HepG2 (cell line): Measurements from ENCODE around the gene ABCA3. TPM values are rescaled to one million over a fixed set of nuclear protein-coding genes. Genes with fewer than 3 reads are reported as not detected.
A peak's percentile ranks its signal among the peaks of the same experiment; 100 is the strongest.

Source experiments
- ATAC-seq: fragments of 200-7000 bp; cut with Tn5 transposase; 3 replicates; pipeline ENCODE4 v1.9.1; 2020; ENCODE audit warnings: mild to moderate bottlenecking, moderate library complexity
- BruUV-seq: library from RNA; stranded (reverse); fragments of 400-500 nt; replicated peaks from 2 replicates; lab custom pipeline; 2021; lab: Mats Ljungman, UMichigan
- CTCF ChIA-PET: fragments of 300-600 bp; formaldehyde crosslinking; extraction: SDS; loops from one replicate; lab custom pipeline; 2021; ENCODE audit warnings: low total read pairs, inconsistent platforms, low intra/inter-chr PET ratio; lab: Yijun Ruan, JAX
- POLR2A ChIA-PET: fragments of 350-600 bp; sonication (Branson Sonifier 250); formaldehyde crosslinking; loops from one replicate; lab custom pipeline; 2020; ENCODE audit warnings: antibody characterized with exemption, inconsistent platforms; lab: Yijun Ruan, JAX
- DNase-seq: peaks from one replicate; pipeline ENCODE4 v3.0.0-alpha.2; 2015; ENCODE audit warnings: low spot score
- FAIRE-seq: peaks from 3 replicates; lab custom pipeline; 2011; peaks lifted over from hg19 to GRCh38; lab: Jason Lieb, UNC
- H2AFZ ChIP-seq: one replicate; pipeline ENCODE4 v1.6.1; 2011; ENCODE audit warnings: low read length, inconsistent platforms
- H3K27ac ChIP-seq: fragments of 300-600 bp; 3 replicates; pipeline ENCODE4 v1.8.0; 2011; ENCODE audit warnings: mixed run types, mild to moderate bottlenecking, mixed read lengths, low read length, inconsistent platforms; ENCODE audit not compliant: insufficient read depth; ENCODE audit errors: extremely low read length
- H3K27me3 ChIP-seq, 2 experiments: fragments of 200-600 bp in 1 of 2; 2 replicates in 1 of 2; 3 replicates in 1 of 2; pipeline versions ENCODE4 v1.6.0 to v1.8.0; 2011; ENCODE audit warnings: low read length in 2 of 2, mild to moderate bottlenecking in 2 of 2, moderate library complexity in 2 of 2, inconsistent platforms in 1 of 2; ENCODE audit not compliant: insufficient read depth in 2 of 2, control insufficient read depth in 1 of 2
- H3K36me3 ChIP-seq, 2 experiments: fragments of 200-600 bp in 1 of 2; replicated peaks in 1 of 2; 2 replicates in 1 of 2; 3 replicates in 1 of 2; pipeline versions ENCODE4 v1.5.1 to v1.8.0; 2011; ENCODE audit warnings: low read length in 2 of 2, inconsistent platforms in 1 of 2; ENCODE audit not compliant: insufficient read depth in 2 of 2, control insufficient read depth in 1 of 2
- H3K4me1 ChIP-seq: 2 replicates; pipeline ENCODE4 v1.5.1; 2012; ENCODE audit warnings: low read length, inconsistent platforms; ENCODE audit not compliant: insufficient read depth
- H3K4me2 ChIP-seq: 2 replicates; pipeline ENCODE4 v1.6.0; 2011; ENCODE audit warnings: low read depth, low read length, inconsistent platforms
- H3K4me3 ChIP-seq, 3 experiments: fragments of 200-600 bp in 1 of 3; sonication (generic), shearing (Covaris generic) in 1 of 3; replicated peaks in 1 of 3; 2 replicates each; pipeline ENCODE4 v1.5.1; 2011 to 2016; ENCODE audit warnings: low read length in 3 of 3, inconsistent platforms in 2 of 3, low read depth in 2 of 3, mild to moderate bottlenecking in 2 of 3, control low read depth in 1 of 3, mixed read lengths in 1 of 3; ENCODE audit not compliant: insufficient read depth in 1 of 3
- H3K79me2 ChIP-seq: one replicate; pipeline ENCODE4 v1.6.1; 2011; ENCODE audit warnings: low read length, inconsistent platforms; ENCODE audit not compliant: insufficient read depth
- H3K9ac ChIP-seq: 2 replicates; pipeline ENCODE4 v1.6.0; 2011; ENCODE audit warnings: mild to moderate bottlenecking, low read depth, low read length, inconsistent platforms; ENCODE audit not compliant: insufficient read depth
- H3K9me3 ChIP-seq: 2 replicates; pipeline ENCODE4 v1.5.1; 2012; ENCODE audit warnings: mild to moderate bottlenecking, low read length
- H4K20me1 ChIP-seq: 2 replicates; pipeline ENCODE4 v1.6.0; 2011; ENCODE audit warnings: inconsistent platforms, mild to moderate bottlenecking, low read length, moderate library complexity; ENCODE audit not compliant: insufficient read depth
- ARID3A ChIP-seq: IDR thresholded peaks from 2 replicates; pipeline ENCODE4 v1.6.1; 2012; ENCODE audit warnings: low read depth, low read length, improper control_type of control experiment
- CEBPZ ChIP-seq: IDR thresholded peaks from 2 replicates; pipeline ENCODE4 v1.6.1; 2012; ENCODE audit warnings: low read length, improper control_type of control experiment
- CREM ChIP-seq, 2 experiments: sonication (generic) in 1 of 2; formaldehyde crosslinking in 1 of 2; IDR thresholded peaks; 2 replicates each; pipeline versions ENCODE4 v1.4.0 to v1.6.1; 2016 to 2020; ENCODE audit warnings: antibody characterized with exemption in 1 of 2, mild to moderate bottlenecking in 1 of 2, missing genetic modification reagents in 1 of 2
- CTCF ChIP-seq: sonication (generic); formaldehyde crosslinking; IDR thresholded peaks from 2 replicates; pipeline ENCODE4 v1.5.0; 2020; ENCODE audit warnings: mild to moderate bottlenecking, missing genetic modification reagents, moderate library complexity
- DMTF1 ChIP-seq: sonication (generic); formaldehyde crosslinking; IDR thresholded peaks from 2 replicates; pipeline ENCODE4 v1.4.0; 2020; ENCODE audit warnings: mild to moderate bottlenecking, missing genetic modification reagents
- MYC ChIP-seq: sonication (generic); formaldehyde crosslinking; IDR thresholded peaks from 2 replicates; pipeline ENCODE4 v1.9.0; 2021; ENCODE audit warnings: missing genetic modification reagents, borderline replicate concordance
- SAP130 ChIP-seq: IDR thresholded peaks from 2 replicates; pipeline ENCODE4 v1.6.1; 2016; ENCODE audit warnings: low read depth
- STAG1 ChIP-seq: sonication (generic); formaldehyde crosslinking; IDR thresholded peaks from 2 replicates; pipeline ENCODE4 v1.4.0; 2020; ENCODE audit warnings: missing genetic modification reagents
- THAP11 ChIP-seq: IDR thresholded peaks from 2 replicates; pipeline ENCODE4 v1.6.1; 2016; ENCODE audit warnings: missing biosample characterization, missing genetic modification reagents
- TMF1 ChIP-seq: sonication (generic); formaldehyde crosslinking; IDR thresholded peaks from 2 replicates; pipeline ENCODE4 v1.8.1; 2022; ENCODE audit warnings: low read depth, missing genetic modification reagents
- TRIM24 ChIP-seq: sonication (generic); formaldehyde crosslinking; IDR thresholded peaks from 2 replicates; pipeline ENCODE4 v1.8.0; 2022; ENCODE audit warnings: mild to moderate bottlenecking, missing genetic modification reagents
- ZNF207 ChIP-seq: fragments of 450-650 bp; IDR thresholded peaks from 2 replicates; pipeline ENCODE4 v1.6.1; 2016; ENCODE audit warnings: antibody characterized with exemption, borderline replicate concordance
- ZNF562 ChIP-seq: sonication (generic); formaldehyde crosslinking; IDR thresholded peaks from 2 replicates; pipeline ENCODE4 v1.8.0; 2022; ENCODE audit warnings: missing genetic modification reagents, borderline replicate concordance
- ZNF670 ChIP-seq: sonication (generic); formaldehyde crosslinking; IDR thresholded peaks from 2 replicates; pipeline ENCODE4 v1.8.0; 2022; ENCODE audit warnings: mild to moderate bottlenecking, missing genetic modification reagents, borderline replicate concordance
- WGBS: methylation state at CpG from one replicate; pipeline ENCODE4 v1.1.6; 2017; ENCODE audit warnings: low lambda C conversion rate; 5-methylcytosine and 5-hydroxymethylcytosine counted together
- in situ Hi-C: cut with HindIII; loops from 2 replicates; pipeline ENCODE4 v1.10.0; 2017; ENCODE audit warnings: low pct_unique_long_range_greater_than_20kb; ENCODE audit not compliant: extremely low pct_ligation_motif_present
- intact Hi-C: fragments of 100-400 bp; cut with micrococcal nuclease; formaldehyde crosslinking; loops from one replicate; pipeline ENCODE4 v1.10.0; 2022; ENCODE audit not compliant: unreplicated experiment
- polyA plus RNA-seq, 8 experiments: library from polyadenylated mRNA; depleted of rRNA in 3 of 8; stranded (reverse) in 7 of 8; unstranded in 1 of 8; fragments of >200 nt; fragmentation: Illumina TruSeq in 4 of 8; extraction: Trizol in 4 of 8; gene quantifications; 2 replicates each; pipeline versions ENCODE4 v1.2.1 to v1.2.3, GENCODE V29; 2011 to 2016; ENCODE audit warnings: low read depth in 4 of 8, missing spikeins in 1 of 8, mixed read lengths in 1 of 8; ENCODE audit not compliant: insufficient read depth in 1 of 8
- total RNA-seq, 5 experiments: library from RNA; depleted of rRNA; stranded (reverse); fragments of >200 nt; fragmentation: Illumina TruSeq; extraction: Trizol; gene quantifications; 2 replicates each; pipeline ENCODE4 v1.2.3, GENCODE V29; 2016; ENCODE audit warnings: low read depth in 1 of 5

The ABCA3 gene
- total and polyA plus RNA-seq, 2 of the 13 experiments (the other 11 are each of a cell fraction or from before 2014, with no cell fraction given): 0.60 to 1.5 TPM

GRCh38 chr16:2296661-2297505 is 43.6 kb downstream of the ABCA3 start:
- Histone ChIP-seq H3K27ac (no peak overlapping the region), H4K20me1 (no peaks in the 10 kb centered on the region), H3K9me3 (no peaks in the 10 kb centered on the region), H3K4me2 (peak overlapping the region; percentile 30), H3K4me3 (no peak overlapping the region), H3K79me2 (no peaks in the 10 kb centered on the region), H3K36me3 (no peaks in the 10 kb centered on the region), H3K27me3 (peaks cover 10 to 33% of the 10 kb centered on the region in 2 experiments; a peak in 4 of 5 replicates), H3K9ac (no peak overlapping the region), H2AFZ (no peak overlapping the region), H3K4me1 (peaks cover 10% of the 10 kb centered on the region)
- no TSS peak for BruUV-seq
- intact Hi-C loops: no loop called here
- 70% methylated on average over 10 of the region's 23 CpGs for WGBS
- CTCF ChIA-PET: no interaction called here
- in situ Hi-C loops: no loop called here
- no peak for FAIRE-seq
- DNase-seq: peak; percentile 54
- POLR2A ChIA-PET: no interaction called here
- ATAC-seq: peak; percentile 75
- TF ChIP-seq ZNF207 (no peak), CTCF (CRISPR knock-in tag) (peak; percentile 78), DMTF1 (CRISPR knock-in tag) (no peak), SAP130 (CRISPR knock-in tag) (peak; percentile 43; the same call in 1 of the 2 replicates), TRIM24 (CRISPR knock-in tag) (no peak), ZNF670 (CRISPR knock-in tag) (no peak), MYC (CRISPR knock-in tag) (peak; percentile 48; the same call in 1 of the 2 replicates), CEBPZ (no peak), TMF1 (CRISPR knock-in tag) (no peak), ZNF562 (CRISPR knock-in tag) (no peak), CREM (IDR thresholded peaks at IDR 0.05) (no peak), CREM (CRISPR knock-in tag; IDR thresholded peaks at IDR 0.05) (no peak), ARID3A (no peak), STAG1 (CRISPR knock-in tag) (peak; percentile 52), THAP11 (no peak)
